Esophagus mucosa (tissue), 1 donor: ENCODE results near the gene EFL1. TPM values are rescaled to one million over a fixed set of nuclear protein-coding genes. Genes with fewer than 3 reads are reported as not detected.
"Not testable (repeated sequence)": the region's sequence is repeated elsewhere in the genome, so short reads cannot be mapped to it uniquely, and the experiment has no call there.

Source experiments
- ATAC-seq: fragments of 200-7000 bp; cut with Tn5 transposase; one replicate; pipeline ENCODE4 v1.9.1; 2020
- total RNA-seq: library from RNA; stranded (reverse); gene quantifications from one replicate; pipeline ENCODE4 v1.2.4, GENCODE V29; 2023
- donor health status: DM: yes; HTN: yes; CAD: no.

The EFL1 gene
- total RNA-seq, 1 donor from 2014 or later: 14.5 TPM

DNA sequence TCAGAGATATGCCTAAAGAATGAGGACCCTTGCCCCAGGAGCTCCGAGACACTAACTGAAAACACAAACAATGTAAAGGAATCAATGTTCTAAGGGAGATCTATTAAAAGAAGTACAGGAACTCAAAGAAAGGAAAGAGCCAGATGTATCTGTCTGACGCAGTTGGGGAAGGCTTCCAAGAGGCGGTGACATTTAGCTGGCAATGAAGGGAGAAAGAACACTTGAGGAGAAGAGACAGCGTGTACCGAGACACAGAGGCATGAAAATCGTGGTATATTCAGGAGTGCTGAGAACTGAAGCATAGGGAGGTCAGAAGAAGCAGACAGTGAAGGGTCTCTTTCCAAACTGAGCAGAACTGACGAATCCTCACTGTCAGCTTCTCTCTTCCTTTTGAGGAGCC, 66.7 kb downstream of the EFL1 start:
- not testable (repeated sequence) for ATAC-seq

DNA sequence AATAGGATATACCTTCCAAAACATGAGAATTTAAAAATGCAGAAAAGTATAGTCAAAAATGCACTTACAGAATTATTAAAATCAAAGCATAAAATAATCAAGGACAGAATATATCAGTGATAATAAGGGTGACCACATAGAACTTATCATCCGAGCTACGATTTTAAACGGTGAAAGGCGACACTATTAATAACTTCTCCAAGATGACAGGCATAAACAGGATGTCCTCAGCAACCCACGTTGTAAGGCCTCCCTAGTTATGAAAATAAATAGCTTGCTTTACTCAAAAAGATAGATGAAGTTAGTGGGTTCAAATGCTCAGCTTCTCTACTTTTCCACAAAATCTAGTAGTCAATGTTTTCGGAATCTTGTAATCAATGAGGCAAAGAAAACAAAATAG, 68.0 kb downstream of the EFL1 start:
- ATAC-seq: not testable (repeated sequence)

DNA sequence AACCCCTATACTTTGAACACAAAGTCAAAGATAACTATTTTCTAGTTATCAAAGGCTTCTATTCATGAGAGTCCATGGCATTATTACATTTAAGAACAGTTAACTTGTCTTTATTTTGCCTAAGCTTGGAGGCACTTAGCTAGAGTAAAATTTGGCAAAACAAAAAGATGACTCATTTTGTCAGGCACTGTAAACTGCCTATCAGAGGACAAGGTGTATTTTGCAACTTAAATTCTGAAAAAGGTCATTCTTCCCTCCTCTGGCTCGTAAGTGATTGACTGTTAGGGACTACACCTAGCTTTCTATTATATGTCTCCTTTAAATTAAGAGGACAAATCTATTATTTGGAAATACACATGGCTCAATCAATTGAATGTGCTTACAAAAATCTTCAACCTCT, 69.1 kb downstream of the EFL1 start:
- ATAC-seq: peak; percentile 69

DNA sequence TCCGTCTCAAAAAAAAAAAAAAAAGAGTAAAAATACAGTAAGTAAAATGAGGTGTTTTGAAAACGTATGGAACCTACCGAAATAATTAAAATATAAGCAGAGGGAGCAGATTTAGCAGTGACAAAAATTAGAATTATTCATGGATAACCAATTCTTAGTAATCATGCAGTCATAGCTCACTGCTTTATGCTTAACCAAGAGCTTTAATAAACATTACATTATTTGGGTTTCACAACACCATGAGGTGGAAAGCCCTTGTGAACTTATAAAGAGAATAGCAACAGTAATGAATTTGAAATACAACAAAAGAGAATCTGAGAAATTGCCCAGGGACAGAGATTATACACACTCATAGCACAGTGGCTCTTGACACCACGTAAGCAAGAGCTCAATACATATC, 70.1 kb downstream of the EFL1 start:
- peak; percentile 51 for ATAC-seq

DNA sequence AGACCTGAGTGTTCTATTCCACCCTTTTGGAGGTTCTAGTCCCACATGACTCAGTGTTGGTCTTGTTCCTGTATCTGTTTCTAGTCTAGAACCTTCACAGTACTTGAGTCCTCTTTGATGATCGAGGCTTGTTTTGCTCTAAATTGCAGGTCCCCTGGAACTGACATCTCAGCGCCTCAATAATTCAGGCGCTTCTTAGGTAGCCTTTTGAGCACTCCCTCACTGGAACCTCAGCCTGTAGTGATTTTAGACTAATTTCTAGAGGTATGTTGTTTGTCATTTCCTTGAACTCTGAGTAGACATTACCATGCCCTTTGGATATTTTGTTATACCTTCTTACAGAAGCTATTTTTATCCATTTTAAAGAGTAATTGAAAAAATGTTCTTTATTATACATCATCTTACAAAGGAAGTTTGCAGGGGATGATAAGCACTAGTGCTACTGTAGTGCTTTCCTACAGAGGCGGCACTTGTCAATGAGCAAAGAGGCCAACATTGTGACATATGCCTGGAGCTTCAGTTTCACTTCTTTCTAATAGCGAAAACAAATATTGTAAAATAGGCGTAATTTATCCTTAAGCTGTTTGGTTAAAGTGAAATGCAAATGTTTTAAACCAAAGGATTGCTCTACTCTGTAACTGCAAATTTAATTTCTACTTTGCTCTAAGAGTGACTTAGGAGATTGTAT, 75.7 kb downstream of the EFL1 start:
- ATAC-seq: no peak

DNA sequence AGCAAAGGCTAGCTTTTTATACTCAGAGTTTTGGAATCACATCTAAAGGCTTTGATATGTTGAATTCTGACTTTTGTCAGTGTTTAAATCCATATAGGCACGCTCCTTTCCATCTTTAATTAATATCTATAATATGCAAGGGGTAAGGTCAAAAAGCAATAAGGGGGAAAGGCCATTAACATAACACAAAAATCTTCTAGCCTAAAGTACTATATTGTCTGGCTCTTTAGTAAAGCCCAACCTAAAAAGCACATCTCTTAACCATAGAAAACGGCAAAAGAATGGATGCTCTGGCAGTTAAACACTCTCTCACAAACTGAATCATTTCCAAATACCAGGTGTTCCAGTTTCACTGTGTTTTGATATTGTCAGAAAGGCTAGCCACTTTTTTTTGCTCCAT, 76.4 kb downstream of the EFL1 start:
- no peak for ATAC-seq

DNA sequence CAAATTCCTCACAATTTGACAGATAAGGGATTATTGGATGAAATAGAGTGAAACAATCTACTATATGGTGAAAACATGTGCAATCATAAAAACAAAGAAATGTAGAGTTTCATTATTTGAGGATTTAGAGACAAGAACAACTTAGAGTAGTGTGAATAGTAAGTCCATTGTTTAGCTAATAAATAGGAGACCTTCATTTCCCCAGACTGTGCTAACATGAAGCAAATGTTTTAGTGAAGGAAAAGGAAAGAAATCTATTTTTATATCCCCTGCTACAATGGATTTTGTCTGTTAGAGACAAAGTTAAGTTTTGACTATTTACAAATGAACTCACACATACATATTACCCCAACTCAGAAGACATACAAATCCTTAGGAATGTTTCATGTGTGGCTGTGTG, 77.8 kb downstream of the EFL1 start:
- ATAC-seq: no peak

DNA sequence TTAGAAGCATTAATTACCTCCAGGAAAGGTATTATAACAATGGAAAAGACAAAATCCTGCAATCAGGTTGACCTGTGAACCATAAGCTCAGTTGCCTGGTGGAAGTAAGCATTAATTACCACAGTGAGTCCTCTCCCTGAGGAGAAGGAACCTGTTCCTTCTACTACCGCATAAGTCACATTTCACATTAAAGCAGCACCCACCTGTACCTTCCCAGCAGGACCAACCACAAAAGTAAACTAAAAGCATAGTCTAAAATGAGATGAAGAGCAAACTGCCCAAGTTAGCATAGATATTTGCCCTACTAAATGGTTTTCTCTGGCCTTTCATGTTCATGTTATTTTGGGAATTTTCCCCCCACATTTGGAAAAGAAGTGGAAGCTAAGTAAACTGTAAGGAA, 78.2 kb downstream of the EFL1 start:
- ATAC-seq: no peak

DNA sequence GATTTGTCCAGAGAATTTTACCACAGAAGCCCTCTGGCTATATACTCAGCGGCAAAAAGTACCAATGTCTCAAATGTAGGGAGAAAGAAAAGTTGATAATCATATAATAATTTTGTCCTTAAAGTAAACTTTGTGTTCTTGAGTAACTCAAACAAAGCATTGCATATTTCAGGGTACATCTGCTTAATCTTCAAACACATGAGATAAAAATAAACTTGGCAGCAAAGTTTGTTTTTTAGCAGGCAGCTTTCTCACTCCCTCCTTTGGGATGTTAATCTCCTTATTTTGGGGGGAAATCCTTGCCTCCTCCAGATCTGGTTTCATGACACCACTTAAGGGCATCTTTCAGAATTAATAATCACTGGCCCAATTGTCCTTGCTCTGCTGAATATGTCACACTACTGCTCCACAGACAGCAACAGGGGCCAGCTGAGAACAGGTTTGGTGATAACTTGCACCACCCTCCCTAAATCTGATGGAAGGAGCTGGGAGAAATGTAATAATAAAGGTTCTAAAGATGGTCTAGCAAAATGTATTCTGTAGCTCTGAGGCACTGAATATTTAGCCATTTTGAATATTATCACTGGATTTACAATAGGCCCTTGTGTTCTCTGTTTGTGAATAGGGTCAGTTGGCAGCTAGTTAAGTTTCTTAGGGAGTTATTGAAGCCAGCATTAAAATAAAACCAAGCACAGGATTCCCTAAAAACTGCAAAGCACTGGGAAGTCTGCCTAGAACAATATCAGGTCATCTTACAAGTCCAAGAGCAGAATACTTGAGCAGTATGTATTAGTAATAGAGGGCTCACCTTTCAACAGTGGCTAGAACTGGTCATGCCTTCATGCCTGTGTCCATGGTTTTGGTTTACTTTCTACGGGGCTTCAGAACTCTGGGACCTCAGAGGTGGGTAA, 79.2 kb downstream of the EFL1 start:
- ATAC-seq: no peak

DNA sequence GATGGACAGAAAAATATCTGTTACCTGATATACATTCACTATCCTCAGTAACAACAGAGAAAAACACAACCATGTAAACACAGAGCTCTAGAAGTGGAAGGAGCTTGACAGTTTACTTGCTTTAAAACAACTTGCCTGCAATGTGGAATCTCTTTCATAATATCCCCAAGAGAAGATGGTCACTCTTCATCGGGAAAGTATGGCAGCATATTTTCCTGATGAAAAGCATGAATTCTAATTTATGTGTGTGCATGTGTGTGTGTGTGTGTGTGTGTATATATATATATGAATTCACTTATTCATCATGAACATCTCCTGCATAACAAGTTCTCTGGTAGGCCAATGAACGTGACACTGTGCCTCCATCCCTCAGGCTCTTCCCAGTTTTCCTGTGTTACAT, 81.2 kb downstream of the EFL1 start:
- no peak for ATAC-seq

DNA sequence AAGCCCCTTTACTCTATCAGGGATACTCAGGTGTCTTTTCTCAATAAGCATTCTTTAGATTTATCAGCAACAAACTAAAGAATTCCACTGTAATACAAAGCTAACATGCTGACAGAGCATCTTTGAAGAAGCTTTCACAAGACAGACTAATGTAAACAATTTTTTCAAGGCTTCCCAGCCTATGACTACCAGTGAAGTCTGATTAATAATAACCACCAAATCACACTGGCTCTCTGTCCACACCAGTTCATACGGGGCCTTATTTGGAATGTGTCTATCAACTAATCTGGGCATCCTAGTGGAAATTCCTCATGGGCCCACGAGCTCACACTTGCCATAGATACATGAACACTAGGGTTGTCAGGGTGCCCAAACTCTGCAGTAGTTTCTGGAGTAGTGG, 84.5 kb downstream of the EFL1 start:
- peak; percentile 54 for ATAC-seq

DNA sequence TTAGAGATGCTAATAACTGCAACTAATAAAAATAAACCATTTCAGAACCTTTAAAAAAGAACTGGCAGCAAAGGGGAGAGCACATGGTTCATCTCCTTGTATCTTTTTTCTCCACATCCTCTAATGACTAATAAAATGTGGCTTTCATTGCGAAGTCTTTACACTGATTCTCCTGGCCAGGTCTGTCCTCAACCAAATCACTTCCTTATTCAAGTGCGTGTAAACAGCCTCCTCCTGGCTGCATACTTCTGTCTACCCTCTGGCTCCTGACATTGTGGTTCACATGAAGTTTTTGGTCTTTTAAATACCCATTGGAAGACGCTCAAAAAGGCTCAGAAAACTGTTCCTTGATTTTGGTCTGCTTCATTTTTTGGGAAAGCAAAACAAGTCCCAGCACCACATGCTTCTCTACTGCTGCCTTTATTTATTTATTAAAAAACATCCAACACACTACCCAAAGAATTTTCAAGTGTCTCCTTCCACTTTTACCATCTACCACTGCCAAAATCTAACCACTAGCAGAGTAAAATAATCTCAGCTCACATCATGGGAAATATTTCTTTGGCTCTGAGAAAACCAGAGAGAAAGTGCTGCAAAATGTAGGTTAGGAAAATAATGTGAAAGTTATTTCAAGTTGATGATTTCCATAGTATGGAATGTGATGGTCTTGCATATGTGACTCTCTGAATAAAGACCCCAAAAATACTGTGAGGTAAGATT, 85.1 kb downstream of the EFL1 start:
- ATAC-seq: peak; percentile 37

DNA sequence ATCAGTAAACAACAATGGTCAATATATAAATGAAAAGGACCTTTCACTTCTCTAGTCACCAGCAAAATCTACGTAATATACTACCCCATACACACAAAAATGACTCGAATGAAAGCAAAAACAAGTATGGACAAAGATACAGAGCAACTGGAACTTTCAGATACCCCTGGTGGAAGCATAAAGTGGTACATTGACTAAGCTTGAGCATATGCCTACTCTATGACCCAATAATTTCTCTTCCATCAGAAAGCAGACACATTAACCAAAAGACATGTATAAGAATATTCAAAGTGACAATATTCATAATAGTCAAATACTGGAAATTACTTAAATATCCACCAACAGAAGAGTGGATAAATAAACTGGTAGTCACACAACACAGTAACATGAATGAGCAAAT, 86.0 kb downstream of the EFL1 start:
- no peak for ATAC-seq

DNA sequence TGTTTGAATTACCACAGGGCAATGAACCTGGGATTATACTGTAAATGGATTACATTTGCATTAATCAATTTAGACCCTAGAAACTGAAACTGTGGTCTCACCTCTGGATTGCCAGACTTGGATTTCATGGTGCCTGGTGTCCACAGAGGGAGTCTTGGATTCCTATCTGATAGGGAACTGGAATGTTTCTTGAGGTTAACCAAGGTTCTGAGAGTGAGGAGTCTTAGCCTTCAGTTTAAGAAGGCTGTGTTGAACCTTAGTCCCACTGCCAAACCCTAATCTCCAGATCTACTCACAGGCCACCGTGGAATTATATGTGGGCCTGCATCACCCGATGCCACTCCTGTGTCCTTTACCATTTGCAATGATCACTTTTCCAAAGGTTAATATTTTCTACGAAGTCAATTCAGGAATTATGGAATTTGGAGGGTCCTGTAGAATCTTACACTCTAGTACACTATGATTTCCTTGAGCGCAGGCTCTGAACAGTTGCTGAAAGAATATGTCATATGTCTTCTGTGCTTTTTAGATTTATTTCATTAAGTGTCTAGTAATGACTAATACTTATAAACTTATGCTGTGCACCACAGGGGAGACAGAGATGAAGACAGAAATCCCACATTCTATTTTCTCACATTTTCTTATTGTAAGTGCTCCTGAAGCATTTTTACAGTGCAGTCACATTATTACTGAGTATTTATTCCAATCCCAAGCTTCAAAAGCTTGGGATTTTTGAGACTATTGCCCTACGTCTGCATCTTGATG, 87.9 kb downstream of the EFL1 start:
- ATAC-seq: no peak

DNA sequence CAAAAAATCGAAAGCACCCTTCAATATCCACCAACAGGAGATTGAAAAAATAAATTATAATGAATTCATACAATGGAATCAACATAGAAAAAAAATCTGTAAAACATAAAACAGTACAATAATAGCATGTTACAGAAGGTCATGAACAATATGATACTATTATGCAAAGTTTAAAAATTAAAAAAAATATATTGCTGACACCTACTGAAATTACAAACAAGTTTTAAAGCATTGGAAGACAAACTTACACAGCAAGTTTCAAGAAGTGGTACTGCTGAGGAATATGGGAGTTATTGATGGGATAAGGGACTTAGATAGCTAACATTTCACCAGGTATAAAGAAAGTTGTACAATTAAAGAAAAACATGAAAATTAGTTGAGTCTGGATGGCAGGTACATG, 89.4 kb downstream of the EFL1 start:
- ATAC-seq: no peak

DNA sequence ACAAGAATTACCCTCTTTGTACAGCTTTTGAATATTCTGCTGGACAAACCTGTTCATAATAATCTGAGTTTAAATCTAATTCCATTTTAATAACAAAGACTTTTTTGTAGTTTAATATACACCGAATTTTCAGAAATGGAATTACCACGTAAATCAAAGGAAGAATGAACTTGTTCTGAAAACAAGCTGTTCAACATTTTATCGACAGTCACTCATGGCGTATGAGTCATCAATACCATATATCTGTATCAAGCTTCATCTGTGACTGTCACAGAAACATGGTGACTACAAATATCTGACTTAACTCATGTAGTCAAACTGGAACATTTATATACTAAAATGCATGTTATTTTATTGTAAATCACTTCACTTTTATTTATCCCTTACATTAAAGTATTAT, 90.0 kb downstream of the EFL1 start:
- no peak for ATAC-seq

DNA sequence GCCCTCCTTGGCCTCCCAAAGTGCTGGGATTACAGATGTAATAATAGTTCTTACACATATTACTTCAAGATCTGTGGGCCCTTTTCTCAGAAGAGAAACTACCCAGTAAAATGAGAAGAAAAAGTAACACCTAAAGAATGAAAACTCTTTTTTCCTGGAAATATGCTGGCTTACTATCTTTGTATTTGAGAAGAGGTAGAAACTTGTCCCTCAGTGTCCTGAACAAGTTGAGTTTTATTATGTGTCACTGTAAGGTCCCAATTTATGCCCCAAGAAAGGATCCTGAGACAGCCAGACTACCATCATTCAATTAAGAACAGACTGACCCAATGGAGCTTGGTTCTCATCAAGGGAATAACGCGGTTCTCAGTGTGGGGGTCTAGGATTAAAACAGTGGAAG, 93.8 kb downstream of the EFL1 start:
- no peak for ATAC-seq

DNA sequence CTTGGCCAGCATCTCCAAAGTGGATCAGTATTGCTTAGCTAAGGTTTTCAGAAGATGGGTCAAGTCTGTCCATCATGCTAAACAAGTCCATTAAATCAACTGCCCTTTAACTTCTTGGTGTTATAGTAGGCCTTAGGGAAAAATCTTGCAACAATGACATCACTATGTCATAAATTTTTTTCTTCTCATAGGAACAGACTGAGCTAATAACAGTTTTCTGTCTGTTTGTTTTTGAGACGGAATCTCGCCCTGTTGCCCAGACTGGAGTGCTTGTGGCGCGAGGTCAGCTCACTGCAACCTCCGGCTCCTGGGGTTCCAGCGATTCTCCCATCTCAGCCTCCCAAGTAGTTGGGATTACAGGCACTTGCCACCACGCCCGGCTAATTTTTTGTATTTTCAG, 94.2 kb downstream of the EFL1 start:
- no peak for ATAC-seq

DNA sequence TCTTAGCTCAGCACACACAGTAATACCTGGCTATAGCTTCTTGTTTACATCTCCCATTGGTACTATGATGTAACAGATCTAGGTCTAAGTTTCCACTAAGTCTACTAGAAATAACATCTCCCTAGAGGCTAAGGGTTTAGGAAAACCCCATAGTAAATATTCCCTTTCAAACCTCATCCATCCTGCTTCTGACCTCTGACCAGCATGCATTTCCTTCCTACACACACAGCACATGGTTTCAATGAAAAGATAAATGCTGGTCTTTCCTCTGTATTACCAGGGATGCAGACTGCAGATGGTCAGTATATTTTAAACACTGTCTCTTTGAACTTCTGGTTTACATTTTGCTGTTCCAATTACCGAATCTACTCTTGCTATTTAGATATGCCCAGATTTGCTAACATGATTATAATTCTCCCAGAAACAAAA, 96.6 kb downstream of the EFL1 start:
- no peak for ATAC-seq

DNA sequence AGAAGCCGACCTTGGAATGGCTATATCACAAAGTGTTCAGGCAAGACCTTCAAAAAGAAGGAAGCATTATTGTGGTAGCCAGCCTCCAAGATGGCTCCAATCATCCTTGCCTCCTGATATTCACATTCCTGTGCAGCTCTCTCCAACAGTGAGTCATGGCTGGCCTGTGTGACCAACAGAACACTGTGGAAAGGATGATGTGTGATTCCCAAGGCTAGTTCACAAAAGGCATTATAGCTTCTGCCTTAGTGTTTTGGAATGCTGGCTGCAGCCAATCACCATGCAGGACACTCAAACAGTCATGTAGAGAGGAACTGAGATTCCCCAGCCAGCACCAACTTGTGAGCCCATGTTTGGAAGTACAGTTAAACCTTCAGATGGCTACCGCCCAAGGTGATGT, 102.6 kb downstream of the EFL1 start:
- ATAC-seq: peak; percentile 11

DNA sequence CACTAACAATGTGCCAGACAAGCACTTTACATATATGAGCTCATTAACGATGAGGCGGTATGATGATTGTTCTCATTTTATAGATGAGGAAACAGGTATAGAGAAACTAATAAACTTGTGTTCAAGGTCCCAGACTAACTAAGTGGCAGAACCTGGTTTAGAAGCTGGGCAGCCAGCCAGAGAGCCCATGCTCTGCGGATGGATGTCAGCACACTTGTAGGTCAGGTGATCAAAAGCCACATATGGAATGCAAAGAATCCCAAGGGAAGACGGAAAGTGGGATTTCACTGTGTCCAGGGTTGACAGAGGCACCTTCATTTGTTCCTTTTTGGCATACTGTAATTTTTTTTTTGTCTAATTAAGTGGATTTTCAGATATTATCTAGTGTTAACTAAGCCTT, 103.7 kb downstream of the EFL1 start:
- no peak for ATAC-seq

DNA sequence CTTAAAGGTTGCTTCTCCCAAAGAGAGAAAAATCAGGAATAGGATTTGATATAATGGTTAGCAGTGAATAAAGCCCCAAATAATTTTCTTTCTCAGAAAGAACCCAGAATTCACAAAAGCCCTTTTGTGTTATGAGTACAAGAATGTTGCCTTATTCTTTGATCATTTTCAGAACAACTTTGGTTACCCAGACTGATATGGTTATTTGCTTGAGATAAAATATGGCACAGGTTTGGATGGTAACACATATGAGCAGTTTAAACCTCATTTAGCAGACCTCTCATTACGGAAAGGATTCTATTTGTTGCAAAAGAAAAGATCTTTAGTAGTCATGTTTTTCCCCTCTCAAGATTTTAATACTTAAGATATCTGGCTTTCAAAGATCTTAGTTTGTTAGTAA, 111.9 kb downstream of the EFL1 start:
- ATAC-seq: no peak

DNA sequence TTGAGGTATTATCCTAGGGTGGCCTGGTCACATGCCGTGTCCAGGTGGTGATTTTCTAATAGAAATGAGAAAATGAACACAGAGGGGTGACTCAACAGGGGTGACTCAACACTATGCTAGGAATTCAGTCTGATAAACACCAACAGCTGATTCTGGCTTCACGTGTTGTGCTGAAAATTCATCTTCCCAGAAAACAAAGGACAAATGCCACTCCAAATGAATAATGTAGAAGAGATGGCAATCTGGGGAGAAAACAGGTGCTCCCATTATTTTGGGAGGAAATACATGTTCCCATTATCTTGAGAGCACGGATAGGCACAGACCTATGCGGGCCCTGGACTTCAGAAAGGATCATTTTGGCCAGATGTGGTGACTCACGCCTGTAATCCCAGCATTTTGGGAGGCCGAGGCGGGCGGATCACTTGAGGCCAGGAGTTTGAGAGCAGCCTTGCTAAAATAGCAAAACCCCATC, 115.5 kb downstream of the EFL1 start:
- ATAC-seq: peak; percentile 47
